Panc1 (cell line): Measurements from ENCODE around the gene NREP. TPM values are rescaled to one million over a fixed set of nuclear protein-coding genes. Genes with fewer than 3 reads are reported as not detected.

Source experiments
- ATAC-seq: fragments of 200-7000 bp; cut with Tn5 transposase; 2 replicates; pipeline ENCODE4 v1.9.1; 2020; ENCODE audit warnings: mild to moderate bottlenecking, moderate library complexity
- BruUV-seq: library from RNA; stranded (reverse); fragments of 400-500 nt; replicated peaks from 2 replicates; lab custom pipeline; 2021; lab: Mats Ljungman, UMichigan
- CTCF ChIA-PET: fragments of 300-600 bp; sonication (Branson Sonifier 250); formaldehyde crosslinking; loops from one replicate; lab custom pipeline; 2022; ENCODE audit warnings: antibody characterized with exemption; lab: Charles Lee
- POLR2A ChIA-PET: fragments of 300-600 bp; sonication (Branson Sonifier 250); formaldehyde crosslinking; loops from one replicate; lab custom pipeline; 2022; ENCODE audit warnings: antibody characterized with exemption; lab: Charles Lee
- DNase-seq: peaks from one replicate; pipeline ENCODE4 v3.0.0-alpha.2; 2010; ENCODE audit warnings: low read depth, low spot score
- H3K27ac ChIP-seq: 2 replicates; pipeline ENCODE4 v1.5.1; 2011; ENCODE audit warnings: mild to moderate bottlenecking, low read length, inconsistent platforms
- H3K27me3 ChIP-seq: fragments of 200-500 bp; sonication (Bioruptor generic); 2 replicates; pipeline ENCODE4 v1.6.0; 2014; ENCODE audit warnings: low read length, inconsistent platforms; ENCODE audit not compliant: control insufficient read depth, insufficient read depth
- H3K36me3 ChIP-seq: fragments of 200-500 bp; sonication (Bioruptor generic); 2 replicates; pipeline ENCODE4 v1.5.1; 2014; ENCODE audit warnings: inconsistent platforms, mild to moderate bottlenecking, low read length, moderate library complexity; ENCODE audit not compliant: control insufficient read depth, insufficient read depth
- H3K4me1 ChIP-seq: 2 replicates; pipeline ENCODE4 v1.5.1; 2011; ENCODE audit warnings: inconsistent platforms, mild to moderate bottlenecking, low read length, moderate library complexity; ENCODE audit not compliant: control insufficient read depth, insufficient read depth
- H3K4me3 ChIP-seq, 2 experiments: 2 replicates each; pipeline ENCODE4 v1.5.1; 2011 to 2012; ENCODE audit warnings: low read depth in 2 of 2, low read length in 2 of 2, mild to moderate bottlenecking in 2 of 2, inconsistent platforms in 1 of 2, moderate library complexity in 1 of 2
- H3K9me3 ChIP-seq: fragments of 200-500 bp; sonication (Bioruptor generic); 2 replicates; pipeline ENCODE4 v1.5.1; 2014; ENCODE audit warnings: low read depth, mild to moderate bottlenecking, inconsistent platforms, low read length, moderate library complexity; ENCODE audit not compliant: control insufficient read depth, insufficient read depth
- POLR2AphosphoS5 ChIP-seq: IDR thresholded peaks from 2 replicates; pipeline ENCODE4 v1.6.1; 2012; ENCODE audit warnings: mild to moderate bottlenecking, low read depth, low read length, moderate library complexity
- SIN3A ChIP-seq: IDR thresholded peaks from 2 replicates; pipeline ENCODE4 v1.6.1; 2012; ENCODE audit warnings: low read depth, mild to moderate bottlenecking, low read length, moderate library complexity, borderline replicate concordance; ENCODE audit not compliant: insufficient read depth
- TCF7L2 ChIP-seq: IDR thresholded peaks from 2 replicates; pipeline ENCODE4 v1.6.1; 2011; ENCODE audit warnings: mild to moderate bottlenecking, low read depth, low read length, inconsistent platforms
- in situ Hi-C: cut with HindIII; loops from 2 replicates; pipeline ENCODE4 v1.10.0; 2016; ENCODE audit warnings: low sequenced_read_pairs, low pct_unique_long_range_greater_than_20kb
- intact Hi-C: fragments of 100-400 bp; cut with micrococcal nuclease; formaldehyde crosslinking; loops from one replicate; pipeline ENCODE4 v1.10.0; 2022; ENCODE audit not compliant: unreplicated experiment
- total RNA-seq: library from RNA; stranded (reverse); gene quantifications from one replicate; pipeline ENCODE4 v1.2.1, GENCODE V29; 2021; ENCODE audit not compliant: unreplicated experiment
- TF ChIP-seq, protein P1 (sequence below), 2 experiments: IDR thresholded peaks; 2 replicates each; pipeline ENCODE4 v1.6.1; 2011 to 2012; ENCODE audit warnings: low read depth in 2 of 2, control low read depth in 1 of 2, low read length in 1 of 2, mild to moderate bottlenecking in 1 of 2, moderate library complexity in 1 of 2; ENCODE audit not compliant: insufficient read depth in 1 of 2
- TF ChIP-seq, protein P2 (sequence below): fragments of 450-650 bp; IDR thresholded peaks from 2 replicates; pipeline ENCODE4 v1.5.1; 2017; ENCODE audit warnings: mild to moderate bottlenecking

NREP gene
- total RNA-seq, 1 experiment from 2014 or later = 4.9 TPM

DNA sequence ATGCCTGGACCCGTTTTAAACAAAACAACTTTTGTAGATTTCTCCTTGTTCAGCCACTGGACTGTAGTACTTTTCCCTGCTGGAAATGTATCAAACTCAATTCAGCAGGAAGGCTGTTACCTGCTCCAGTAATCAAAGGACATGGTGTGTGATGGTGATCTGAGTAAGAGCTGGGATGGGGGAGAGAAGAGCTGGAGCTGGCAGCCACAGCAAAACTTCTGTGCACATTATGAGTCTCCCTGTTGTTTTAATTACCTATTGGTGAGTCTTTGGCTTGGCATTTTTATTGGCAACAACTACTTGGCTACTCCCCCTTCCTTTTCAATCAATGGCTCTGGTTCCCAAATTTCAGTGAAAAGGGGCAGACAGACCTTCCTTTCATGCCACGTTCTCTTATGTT lies 9.7 kb downstream of the NREP start:
- DNase-seq (no peak), ATAC-seq (no peak)
- Histone ChIP-seq H3K27ac (no peak overlapping the region), H3K4me1 (no peaks in the 10 kb centered on the region), H3K36me3 (no peaks in the 10 kb centered on the region), H3K4me3 (no peak overlapping the region), H3K27me3 (no peaks in the 10 kb centered on the region; the same call in 1 of the 2 replicates), H3K9me3 (no peaks in the 10 kb centered on the region)
- ChIA-PET CTCF (no interaction called here), POLR2A (no interaction called here)
- BruUV-seq = no TSS peak
- no peak for TF ChIP-seq SIN3A
- TF ChIP-seq, protein P1, sequence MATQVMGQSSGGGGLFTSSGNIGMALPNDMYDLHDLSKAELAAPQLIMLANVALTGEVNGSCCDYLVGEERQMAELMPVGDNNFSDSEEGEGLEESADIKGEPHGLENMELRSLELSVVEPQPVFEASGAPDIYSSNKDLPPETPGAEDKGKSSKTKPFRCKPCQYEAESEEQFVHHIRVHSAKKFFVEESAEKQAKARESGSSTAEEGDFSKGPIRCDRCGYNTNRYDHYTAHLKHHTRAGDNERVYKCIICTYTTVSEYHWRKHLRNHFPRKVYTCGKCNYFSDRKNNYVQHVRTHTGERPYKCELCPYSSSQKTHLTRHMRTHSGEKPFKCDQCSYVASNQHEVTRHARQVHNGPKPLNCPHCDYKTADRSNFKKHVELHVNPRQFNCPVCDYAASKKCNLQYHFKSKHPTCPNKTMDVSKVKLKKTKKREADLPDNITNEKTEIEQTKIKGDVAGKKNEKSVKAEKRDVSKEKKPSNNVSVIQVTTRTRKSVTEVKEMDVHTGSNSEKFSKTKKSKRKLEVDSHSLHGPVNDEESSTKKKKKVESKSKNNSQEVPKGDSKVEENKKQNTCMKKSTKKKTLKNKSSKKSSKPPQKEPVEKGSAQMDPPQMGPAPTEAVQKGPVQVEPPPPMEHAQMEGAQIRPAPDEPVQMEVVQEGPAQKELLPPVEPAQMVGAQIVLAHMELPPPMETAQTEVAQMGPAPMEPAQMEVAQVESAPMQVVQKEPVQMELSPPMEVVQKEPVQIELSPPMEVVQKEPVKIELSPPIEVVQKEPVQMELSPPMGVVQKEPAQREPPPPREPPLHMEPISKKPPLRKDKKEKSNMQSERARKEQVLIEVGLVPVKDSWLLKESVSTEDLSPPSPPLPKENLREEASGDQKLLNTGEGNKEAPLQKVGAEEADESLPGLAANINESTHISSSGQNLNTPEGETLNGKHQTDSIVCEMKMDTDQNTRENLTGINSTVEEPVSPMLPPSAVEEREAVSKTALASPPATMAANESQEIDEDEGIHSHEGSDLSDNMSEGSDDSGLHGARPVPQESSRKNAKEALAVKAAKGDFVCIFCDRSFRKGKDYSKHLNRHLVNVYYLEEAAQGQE (IDR thresholded peaks at IDR 0.05; ENCODE audit: insufficient read depth in 1 of 2, low read depth in 2 of 2, low read length in 1 of 2) = no peak
- TF ChIP-seq POLR2AphosphoS5 = no peak
- TF ChIP-seq, protein P2, sequence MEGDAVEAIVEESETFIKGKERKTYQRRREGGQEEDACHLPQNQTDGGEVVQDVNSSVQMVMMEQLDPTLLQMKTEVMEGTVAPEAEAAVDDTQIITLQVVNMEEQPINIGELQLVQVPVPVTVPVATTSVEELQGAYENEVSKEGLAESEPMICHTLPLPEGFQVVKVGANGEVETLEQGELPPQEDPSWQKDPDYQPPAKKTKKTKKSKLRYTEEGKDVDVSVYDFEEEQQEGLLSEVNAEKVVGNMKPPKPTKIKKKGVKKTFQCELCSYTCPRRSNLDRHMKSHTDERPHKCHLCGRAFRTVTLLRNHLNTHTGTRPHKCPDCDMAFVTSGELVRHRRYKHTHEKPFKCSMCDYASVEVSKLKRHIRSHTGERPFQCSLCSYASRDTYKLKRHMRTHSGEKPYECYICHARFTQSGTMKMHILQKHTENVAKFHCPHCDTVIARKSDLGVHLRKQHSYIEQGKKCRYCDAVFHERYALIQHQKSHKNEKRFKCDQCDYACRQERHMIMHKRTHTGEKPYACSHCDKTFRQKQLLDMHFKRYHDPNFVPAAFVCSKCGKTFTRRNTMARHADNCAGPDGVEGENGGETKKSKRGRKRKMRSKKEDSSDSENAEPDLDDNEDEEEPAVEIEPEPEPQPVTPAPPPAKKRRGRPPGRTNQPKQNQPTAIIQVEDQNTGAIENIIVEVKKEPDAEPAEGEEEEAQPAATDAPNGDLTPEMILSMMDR = no peak
- no peak for TF ChIP-seq TCF7L2
- in situ Hi-C loops = no loop called here
- intact Hi-C loops = no loop called here

DNA sequence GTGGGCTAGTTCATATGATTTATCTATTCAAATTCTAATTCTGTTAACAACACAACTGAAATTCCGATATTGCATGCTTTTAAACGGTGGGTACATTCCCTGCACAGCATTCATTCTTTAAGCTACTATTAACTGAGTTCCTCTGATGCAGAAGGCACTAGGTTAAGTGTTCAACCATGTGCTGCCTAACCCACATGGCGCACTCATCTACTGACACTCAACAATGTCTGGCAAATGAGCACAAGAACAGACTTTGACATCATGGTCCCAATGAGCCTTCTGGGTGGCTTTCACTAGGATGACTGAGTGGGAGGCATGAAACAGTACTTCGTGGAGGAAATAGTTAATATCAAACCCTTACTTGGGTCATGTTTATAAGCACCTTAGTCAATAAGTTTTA lies 10.2 kb downstream of the NREP start:
- no peak overlapping the region for H3K4me3 ChIP-seq
- DNase-seq (no peak), ATAC-seq (no peak)
- CTCF ChIA-PET = no interaction called here
- TF ChIP-seq SIN3A (no peak), TCF7L2 (no peak), POLR2AphosphoS5 (no peak)
- TF ChIP-seq, protein P2 = no peak
- TF ChIP-seq, protein P1 (IDR thresholded peaks at IDR 0.05; ENCODE audit: insufficient read depth in 1 of 2, low read depth in 2 of 2, low read length in 1 of 2) = no peak
- POLR2A ChIA-PET = no interaction called here
- H3K36me3 ChIP-seq = no peaks in the 10 kb centered on the region
- BruUV-seq = no TSS peak
- H3K4me1 ChIP-seq = no peaks in the 10 kb centered on the region
- intact Hi-C loops = no loop called here
- no peak overlapping the region for H3K27ac ChIP-seq
- in situ Hi-C loops = no loop called here
- H3K9me3 ChIP-seq = no peaks in the 10 kb centered on the region
- H3K27me3 ChIP-seq = no peaks in the 10 kb centered on the region; the same call in 1 of the 2 replicates
